ENCODE data around the gene IFI27L1. TPM values are rescaled to one million over a fixed set of nuclear protein-coding genes. Genes with fewer than 3 reads are reported as not detected.

The IFI27L1 gene
- total and polyA plus RNA-seq, 2 experiments from 2014 or later = 9.7 to 28.6 TPM

DNA sequence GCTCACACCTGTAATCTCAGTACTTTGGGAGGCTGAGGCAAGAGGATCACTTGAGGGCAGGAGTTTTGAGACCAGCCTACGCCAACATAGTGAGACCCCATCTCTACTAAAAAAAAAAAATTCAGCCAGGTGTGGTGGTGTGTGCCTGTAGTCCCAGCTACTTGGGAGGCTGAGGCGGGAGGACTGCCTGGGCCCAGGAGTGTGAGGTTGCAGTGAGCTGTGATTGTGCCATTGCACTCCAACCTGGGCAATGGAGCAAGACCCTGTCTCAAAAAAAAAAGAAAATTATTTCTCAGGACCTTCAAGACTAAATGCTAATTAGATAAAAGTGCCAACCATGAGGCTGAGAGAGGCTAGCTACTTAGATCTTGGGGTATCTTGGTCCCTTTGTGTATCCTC, 31.5 kb upstream of the IFI27L1 start:
- Histone ChIP-seq H3K36me3 (ENCODE audit: insufficient read depth) (peaks cover 20% of the 10 kb centered on the region), H3K27me3 (ENCODE audit: insufficient read depth) (no peaks in the 10 kb centered on the region), H3F3A (replicated peaks; ENCODE audit: low read depth) (no peaks in the 10 kb centered on the region), H3K4me2 (no peak overlapping the region), H4K20me1 (replicated peaks; ENCODE audit: insufficient read depth) (peaks cover 3% of the 10 kb centered on the region), H3K9me2 (ENCODE audit: insufficient read depth) (no peaks in the 10 kb centered on the region), H2AFZ (no peak overlapping the region), H3K4me1 (ENCODE audit: insufficient read depth) (no peaks in the 10 kb centered on the region), H3K79me2 (replicated peaks; ENCODE audit: insufficient read depth) (no peaks in the 10 kb centered on the region), H3K4me3 (no peak overlapping the region), H3K27ac (ENCODE audit: low read depth) (no peak overlapping the region)
- Mint-ChIP-seq H3K36me3 (ENCODE audit: low read depth) (peaks cover 75% of the 10 kb centered on the region), H3K27ac (no peak overlapping the region), H3K4me3 (no peak overlapping the region), H3K27me3 (ENCODE audit: insufficient read depth, low read depth, poor library complexity) (peaks cover 4% of the 10 kb centered on the region), H3K4me1 (peaks cover 10% of the 10 kb centered on the region; the same call in 2 of the 3 replicates), H3K9me3 (no peaks in the 10 kb centered on the region)
- no peak for ATAC-seq
- TF ChIP-seq, protein P1, sequence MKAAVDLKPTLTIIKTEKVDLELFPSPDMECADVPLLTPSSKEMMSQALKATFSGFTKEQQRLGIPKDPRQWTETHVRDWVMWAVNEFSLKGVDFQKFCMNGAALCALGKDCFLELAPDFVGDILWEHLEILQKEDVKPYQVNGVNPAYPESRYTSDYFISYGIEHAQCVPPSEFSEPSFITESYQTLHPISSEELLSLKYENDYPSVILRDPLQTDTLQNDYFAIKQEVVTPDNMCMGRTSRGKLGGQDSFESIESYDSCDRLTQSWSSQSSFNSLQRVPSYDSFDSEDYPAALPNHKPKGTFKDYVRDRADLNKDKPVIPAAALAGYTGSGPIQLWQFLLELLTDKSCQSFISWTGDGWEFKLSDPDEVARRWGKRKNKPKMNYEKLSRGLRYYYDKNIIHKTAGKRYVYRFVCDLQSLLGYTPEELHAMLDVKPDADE (IDR thresholded peaks at IDR 0.05) = no peak
- TF ChIP-seq EZH2 (IDR thresholded peaks at IDR 0.05; ENCODE audit: low read depth, unreplicated experiment) (no peak), NANOG (IDR thresholded peaks at IDR 0.05; ENCODE audit: borderline replicate concordance) (no peak), ZNF114 (CRISPR knock-in tag; IDR thresholded peaks at IDR 0.05) (no peak), POLR2AphosphoS5 (IDR thresholded peaks at IDR 0.05; ENCODE audit: low read depth) (no peak)
- TF ChIP-seq, protein P2, sequence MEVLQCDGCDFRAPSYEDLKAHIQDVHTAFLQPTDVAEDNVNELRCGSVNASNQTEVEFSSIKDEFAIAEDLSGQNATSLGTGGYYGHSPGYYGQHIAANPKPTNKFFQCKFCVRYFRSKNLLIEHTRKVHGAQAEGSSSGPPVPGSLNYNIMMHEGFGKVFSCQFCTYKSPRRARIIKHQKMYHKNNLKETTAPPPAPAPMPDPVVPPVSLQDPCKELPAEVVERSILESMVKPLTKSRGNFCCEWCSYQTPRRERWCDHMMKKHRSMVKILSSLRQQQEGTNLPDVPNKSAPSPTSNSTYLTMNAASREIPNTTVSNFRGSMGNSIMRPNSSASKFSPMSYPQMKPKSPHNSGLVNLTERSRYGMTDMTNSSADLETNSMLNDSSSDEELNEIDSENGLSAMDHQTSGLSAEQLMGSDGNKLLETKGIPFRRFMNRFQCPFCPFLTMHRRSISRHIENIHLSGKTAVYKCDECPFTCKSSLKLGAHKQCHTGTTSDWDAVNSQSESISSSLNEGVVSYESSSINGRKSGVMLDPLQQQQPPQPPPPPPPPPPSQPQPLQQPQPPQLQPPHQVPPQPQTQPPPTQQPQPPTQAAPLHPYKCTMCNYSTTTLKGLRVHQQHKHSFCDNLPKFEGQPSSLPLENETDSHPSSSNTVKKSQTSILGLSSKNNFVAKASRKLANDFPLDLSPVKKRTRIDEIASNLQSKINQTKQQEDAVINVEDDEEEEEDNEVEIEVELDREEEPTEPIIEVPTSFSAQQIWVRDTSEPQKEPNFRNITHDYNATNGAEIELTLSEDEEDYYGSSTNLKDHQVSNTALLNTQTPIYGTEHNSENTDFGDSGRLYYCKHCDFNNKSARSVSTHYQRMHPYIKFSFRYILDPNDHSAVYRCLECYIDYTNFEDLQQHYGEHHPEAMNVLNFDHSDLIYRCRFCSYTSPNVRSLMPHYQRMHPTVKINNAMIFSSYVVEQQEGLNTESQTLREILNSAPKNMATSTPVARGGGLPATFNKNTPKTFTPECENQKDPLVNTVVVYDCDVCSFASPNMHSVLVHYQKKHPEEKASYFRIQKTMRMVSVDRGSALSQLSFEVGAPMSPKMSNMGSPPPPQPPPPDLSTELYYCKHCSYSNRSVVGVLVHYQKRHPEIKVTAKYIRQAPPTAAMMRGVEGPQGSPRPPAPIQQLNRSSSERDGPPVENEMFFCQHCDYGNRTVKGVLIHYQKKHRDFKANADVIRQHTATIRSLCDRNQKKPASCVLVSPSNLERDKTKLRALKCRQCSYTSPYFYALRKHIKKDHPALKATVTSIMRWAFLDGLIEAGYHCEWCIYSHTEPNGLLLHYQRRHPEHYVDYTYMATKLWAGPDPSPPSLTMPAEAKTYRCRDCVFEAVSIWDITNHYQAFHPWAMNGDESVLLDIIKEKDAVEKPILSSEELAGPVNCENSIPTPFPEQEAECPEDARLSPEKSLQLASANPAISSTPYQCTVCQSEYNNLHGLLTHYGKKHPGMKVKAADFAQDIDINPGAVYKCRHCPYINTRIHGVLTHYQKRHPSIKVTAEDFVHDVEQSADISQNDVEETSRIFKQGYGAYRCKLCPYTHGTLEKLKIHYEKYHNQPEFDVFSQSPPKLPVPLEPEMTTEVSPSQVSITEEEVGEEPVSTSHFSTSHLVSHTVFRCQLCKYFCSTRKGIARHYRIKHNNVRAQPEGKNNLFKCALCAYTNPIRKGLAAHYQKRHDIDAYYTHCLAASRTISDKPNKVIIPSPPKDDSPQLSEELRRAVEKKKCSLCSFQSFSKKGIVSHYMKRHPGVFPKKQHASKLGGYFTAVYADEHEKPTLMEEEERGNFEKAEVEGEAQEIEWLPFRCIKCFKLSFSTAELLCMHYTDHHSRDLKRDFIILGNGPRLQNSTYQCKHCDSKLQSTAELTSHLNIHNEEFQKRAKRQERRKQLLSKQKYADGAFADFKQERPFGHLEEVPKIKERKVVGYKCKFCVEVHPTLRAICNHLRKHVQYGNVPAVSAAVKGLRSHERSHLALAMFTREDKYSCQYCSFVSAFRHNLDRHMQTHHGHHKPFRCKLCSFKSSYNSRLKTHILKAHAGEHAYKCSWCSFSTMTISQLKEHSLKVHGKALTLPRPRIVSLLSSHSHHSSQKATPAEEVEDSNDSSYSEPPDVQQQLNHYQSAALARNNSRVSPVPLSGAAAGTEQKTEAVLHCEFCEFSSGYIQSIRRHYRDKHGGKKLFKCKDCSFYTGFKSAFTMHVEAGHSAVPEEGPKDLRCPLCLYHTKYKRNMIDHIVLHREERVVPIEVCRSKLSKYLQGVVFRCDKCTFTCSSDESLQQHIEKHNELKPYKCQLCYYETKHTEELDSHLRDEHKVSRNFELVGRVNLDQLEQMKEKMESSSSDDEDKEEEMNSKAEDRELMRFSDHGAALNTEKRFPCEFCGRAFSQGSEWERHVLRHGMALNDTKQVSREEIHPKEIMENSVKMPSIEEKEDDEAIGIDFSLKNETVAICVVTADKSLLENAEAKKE (CRISPR knock-in tag; IDR thresholded peaks at IDR 0.05) = no peak
- TF ChIP-seq, protein P3, sequence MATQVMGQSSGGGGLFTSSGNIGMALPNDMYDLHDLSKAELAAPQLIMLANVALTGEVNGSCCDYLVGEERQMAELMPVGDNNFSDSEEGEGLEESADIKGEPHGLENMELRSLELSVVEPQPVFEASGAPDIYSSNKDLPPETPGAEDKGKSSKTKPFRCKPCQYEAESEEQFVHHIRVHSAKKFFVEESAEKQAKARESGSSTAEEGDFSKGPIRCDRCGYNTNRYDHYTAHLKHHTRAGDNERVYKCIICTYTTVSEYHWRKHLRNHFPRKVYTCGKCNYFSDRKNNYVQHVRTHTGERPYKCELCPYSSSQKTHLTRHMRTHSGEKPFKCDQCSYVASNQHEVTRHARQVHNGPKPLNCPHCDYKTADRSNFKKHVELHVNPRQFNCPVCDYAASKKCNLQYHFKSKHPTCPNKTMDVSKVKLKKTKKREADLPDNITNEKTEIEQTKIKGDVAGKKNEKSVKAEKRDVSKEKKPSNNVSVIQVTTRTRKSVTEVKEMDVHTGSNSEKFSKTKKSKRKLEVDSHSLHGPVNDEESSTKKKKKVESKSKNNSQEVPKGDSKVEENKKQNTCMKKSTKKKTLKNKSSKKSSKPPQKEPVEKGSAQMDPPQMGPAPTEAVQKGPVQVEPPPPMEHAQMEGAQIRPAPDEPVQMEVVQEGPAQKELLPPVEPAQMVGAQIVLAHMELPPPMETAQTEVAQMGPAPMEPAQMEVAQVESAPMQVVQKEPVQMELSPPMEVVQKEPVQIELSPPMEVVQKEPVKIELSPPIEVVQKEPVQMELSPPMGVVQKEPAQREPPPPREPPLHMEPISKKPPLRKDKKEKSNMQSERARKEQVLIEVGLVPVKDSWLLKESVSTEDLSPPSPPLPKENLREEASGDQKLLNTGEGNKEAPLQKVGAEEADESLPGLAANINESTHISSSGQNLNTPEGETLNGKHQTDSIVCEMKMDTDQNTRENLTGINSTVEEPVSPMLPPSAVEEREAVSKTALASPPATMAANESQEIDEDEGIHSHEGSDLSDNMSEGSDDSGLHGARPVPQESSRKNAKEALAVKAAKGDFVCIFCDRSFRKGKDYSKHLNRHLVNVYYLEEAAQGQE (IDR thresholded peaks at IDR 0.05; ENCODE audit: unreplicated experiment) = no peak
- no peak for DNase-seq (ENCODE audit: low spot score)

Data from GM23338 (cell line).